GM18868 (cell line): ENCODE results near the gene AMBRA1.
A peak's percentile ranks its signal among the peaks of the same experiment; 100 is the strongest.

Source experiments
- ATAC-seq: cut with Tn5 transposase; IDR thresholded peaks from one replicate; pipeline ENCODE4 v1.9.1; 2021; ENCODE audit warnings: mild to moderate bottlenecking, moderate library complexity; ENCODE audit not compliant: unreplicated experiment

Gene AMBRA1

GRCh38 chr11:46593550-46594373 lies at the start of gene AMBRA1:
TSS of gene AMBRA1 (minus strand) at chr11:46594023. CDS start at chr11:46548380, 45,643 bp downstream.
- peak; percentile 80 for ATAC-seq

- no peak for ATAC-seq
Observed at GRCh38 chr11:46643531-46643930, 49.7 kb upstream of the AMBRA1 start.

GRCh38 chr11:46642627-46643335 lies 49.0 kb upstream of the AMBRA1 start:
- no peak for ATAC-seq

GRCh38 chr11:46641639-46642038 lies 47.8 kb upstream of the AMBRA1 start:
- no peak for ATAC-seq

GRCh38 chr11:46640036-46640788 lies 46.4 kb upstream of the AMBRA1 start:
- no peak for ATAC-seq

- no peak for ATAC-seq
Observed at GRCh38 chr11:46639197-46639839, 45.5 kb upstream of the AMBRA1 start.

GRCh38 chr11:46637546-46637945 lies 43.7 kb upstream of the AMBRA1 start:
- no peak for ATAC-seq

GRCh38 chr11:46635557-46636139 lies 41.8 kb upstream of the AMBRA1 start:
- ATAC-seq, result no peak

- no peak for ATAC-seq
Observed at GRCh38 chr11:46633291-46634217, 39.7 kb upstream of the AMBRA1 start.

GRCh38 chr11:46632502-46632901 lies 38.7 kb upstream of the AMBRA1 start:
- no peak for ATAC-seq

- ATAC-seq, result no peak
Observed at GRCh38 chr11:46631676-46632075, 37.9 kb upstream of the AMBRA1 start.

GRCh38 chr11:46630237-46630636 lies 36.4 kb upstream of the AMBRA1 start:
- ATAC-seq, result no peak

GRCh38 chr11:46628961-46629360 lies 35.1 kb upstream of the AMBRA1 start:
- no peak for ATAC-seq

- no peak for ATAC-seq
Observed at GRCh38 chr11:46625406-46625805, 31.6 kb upstream of the AMBRA1 start.

- ATAC-seq, result no peak
Observed at GRCh38 chr11:46618837-46619236, 25.0 kb upstream of the AMBRA1 start.

GRCh38 chr11:46617972-46618314 lies 24.1 kb upstream of the AMBRA1 start:
- ATAC-seq, result no peak

- ATAC-seq, result peak; percentile 95
Observed at GRCh38 chr11:46617134-46617971, 23.5 kb upstream of the AMBRA1 start, which contains the start of the genes ATG13 and HARBI1. TSS of gene ATG13 (plus strand) at chr11:46617553. CDS start at chr11:46644292, 26,739 bp downstream. TSS of gene HARBI1 (minus strand) at chr11:46617227. CDS start at chr11:46616237, 990 bp downstream.

GRCh38 chr11:46616551-46617133 lies 22.8 kb upstream of the AMBRA1 start:
- no peak for ATAC-seq
